NCI-H446 treated with DMSO at 0.1 percent for 48 hours (cell line): ENCODE measurements around the gene E2F4.

Experiments
- DNase-seq: peaks from one replicate; lab custom pipeline; 2025; lab: John Stamatoyannopoulos, UW

Gene E2F4

GRCh38 chr16:67208154-67208896 is 16.4 kb downstream of the E2F4 start:
- DNase-seq = no peak

DNA sequence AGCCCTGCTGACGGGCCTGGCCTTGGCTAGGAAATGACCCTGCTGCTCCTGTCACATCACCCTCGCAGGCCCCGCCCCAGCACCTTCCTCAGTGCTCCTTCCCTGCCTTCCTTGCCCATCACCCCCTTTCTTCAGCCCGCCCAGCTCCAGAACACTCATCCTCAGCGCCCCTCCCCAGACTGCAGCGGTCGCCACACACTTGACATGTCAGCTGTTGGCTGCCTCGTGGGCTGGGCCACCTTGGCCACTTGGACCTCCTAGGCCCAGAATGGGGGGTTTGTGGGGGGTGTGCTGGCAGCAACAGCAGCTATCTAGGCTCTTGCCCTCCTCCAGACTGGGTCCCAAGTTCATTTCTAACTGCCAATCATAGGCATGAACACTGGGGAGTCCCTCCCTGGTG is 17.6 kb downstream of the E2F4 start:
- no peak for DNase-seq

DNA sequence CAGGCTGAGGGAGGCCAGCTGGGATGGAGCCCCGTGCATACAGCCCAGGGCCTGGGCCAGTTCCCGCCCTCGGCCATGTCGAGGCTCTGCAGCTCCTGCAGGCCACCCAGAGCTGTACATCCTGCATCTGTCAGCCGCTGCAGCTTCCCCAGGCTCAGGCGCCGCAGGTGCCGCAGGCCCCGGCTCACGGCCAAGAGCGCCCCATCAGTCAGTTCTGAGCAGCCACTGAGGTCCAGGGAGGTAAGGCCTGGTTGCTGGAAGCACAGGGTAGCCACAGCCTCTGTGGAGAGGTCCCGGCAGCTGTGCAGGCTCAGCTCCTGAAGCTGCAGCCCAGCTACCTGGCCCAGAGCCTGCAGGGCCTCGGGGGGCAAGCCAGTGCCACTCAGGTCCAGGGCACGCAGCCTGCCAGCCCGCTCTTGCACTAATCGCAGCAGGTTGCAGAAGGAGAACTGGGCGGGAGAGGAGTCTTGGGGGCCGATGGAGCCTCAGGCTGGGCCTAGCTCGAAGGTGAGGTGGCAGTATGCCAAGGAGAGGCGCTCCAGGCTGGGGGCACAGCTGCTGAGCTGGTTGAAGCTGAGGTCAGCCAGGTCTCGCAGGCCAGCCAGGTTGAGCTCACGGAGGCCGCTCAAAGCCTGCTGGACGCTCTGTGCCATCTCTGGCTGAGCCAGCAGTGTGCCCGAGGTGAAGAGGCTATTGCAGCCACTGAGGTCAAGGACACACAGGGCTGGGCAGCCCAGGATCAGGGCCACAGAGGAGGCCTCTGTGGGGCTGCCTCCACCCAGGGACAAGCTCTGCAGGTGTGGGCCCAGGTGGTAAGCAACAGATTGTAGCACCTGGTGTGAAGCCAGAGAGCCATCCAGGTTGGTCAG is 18.3 kb downstream of the E2F4 start:
- DNase-seq = no peak

GRCh38 chr16:67211674-67212073 is 19.7 kb downstream of the E2F4 start:
- no peak for DNase-seq

DNA sequence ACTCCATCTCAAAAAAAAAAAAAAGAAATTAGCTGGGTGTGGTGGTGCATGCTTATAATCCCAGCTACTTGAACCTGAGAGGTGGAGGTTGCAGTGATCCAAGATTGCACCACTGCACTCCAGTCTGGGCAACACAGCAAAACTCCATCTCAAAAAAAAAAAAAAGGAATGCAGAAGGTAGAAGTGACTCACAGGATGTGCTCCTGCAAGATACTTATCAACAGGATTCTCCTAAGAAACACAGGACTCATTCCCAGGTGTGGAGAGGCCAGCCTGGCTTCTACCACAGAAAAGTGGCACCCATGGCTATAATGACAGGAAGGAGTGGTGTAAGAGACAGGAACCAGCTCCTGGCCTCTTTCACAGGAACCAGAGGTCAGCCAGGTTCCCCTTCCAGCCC is 20.8 kb downstream of the E2F4 start:
- DNase-seq = no peak

- no peak for DNase-seq
Measured at GRCh38 chr16:67213197-67214019, 21.5 kb downstream of the E2F4 start.

GRCh38 chr16:67215706-67216105 is 23.8 kb downstream of the E2F4 start:
- no peak for DNase-seq

GRCh38 chr16:67216612-67217490 is 24.9 kb downstream of the E2F4 start:
- DNase-seq = no peak

- DNase-seq = no peak
Measured at GRCh38 chr16:67223992-67224391, 32.0 kb downstream of the E2F4 start.

DNA sequence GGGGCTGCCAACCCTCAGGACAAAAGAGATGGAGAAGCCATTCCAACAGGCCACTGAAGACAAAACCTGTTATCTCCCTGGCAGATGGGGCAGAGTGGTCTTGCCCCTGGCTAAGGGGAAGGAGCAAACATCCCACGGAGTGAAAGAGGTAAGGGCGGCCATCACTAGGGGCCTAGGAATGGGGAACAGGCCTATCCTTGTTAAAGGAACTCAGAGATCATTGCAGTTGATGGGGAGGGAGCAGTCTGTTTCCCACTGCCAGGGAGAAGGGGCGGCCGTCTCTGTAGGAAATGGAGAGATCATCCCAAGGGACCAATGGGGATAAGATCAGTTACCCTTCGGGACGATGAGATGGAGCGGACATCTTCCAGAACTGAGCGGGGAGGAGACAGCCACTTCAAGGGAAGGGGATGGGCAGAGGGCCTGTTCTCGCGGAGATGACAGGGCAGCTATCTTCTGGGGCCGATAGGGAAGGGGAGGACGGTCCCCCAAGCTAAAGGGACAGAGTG is 34.4 kb downstream of the E2F4 start:
- no peak for DNase-seq

DNA sequence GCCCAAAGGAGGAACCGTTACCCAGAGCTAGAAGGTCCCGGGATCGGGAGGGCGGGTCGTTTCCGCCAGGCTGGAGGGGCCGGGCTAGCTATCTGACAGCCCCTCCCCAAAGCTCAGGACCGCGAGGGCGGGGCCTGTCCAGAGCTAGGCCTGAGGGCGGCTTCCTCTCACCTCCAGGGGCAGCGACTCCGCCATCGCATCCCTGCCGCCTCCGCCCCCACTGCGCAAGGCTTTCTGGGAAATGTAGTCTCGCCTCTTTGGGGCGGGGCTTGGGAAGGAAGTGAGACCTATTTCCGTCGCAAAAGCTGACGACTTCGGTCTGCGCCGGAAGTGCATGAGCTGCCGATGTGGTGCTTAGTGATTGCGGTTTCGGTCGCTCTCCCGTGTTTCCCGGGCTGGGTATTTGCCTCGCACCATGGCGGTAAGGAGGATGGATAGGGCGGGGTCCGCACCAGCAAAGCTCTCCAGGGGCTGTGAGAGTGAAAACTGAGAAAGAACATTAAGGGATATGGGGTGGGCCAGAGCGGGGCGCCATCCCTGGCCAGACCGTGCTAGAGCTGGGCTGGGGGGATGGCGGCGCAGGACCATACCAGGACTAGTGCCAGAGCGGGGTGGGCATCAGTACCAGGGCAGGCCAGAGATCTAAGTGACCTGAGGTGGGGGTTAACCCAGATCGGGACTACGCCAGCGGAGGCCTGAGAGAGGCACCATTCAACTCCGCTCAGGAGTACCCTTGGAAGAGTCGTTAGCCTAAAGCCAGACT is 35.0 kb downstream of the E2F4 start, which contains the start of gene TMEM208:
Gene TMEM208, plus strand, starts transcription at position 327 of the 763 bp plus-strand sequence. Its CDS starts 89 bp downstream, at position 416.
- DNase-seq = peak; percentile 90

DNA sequence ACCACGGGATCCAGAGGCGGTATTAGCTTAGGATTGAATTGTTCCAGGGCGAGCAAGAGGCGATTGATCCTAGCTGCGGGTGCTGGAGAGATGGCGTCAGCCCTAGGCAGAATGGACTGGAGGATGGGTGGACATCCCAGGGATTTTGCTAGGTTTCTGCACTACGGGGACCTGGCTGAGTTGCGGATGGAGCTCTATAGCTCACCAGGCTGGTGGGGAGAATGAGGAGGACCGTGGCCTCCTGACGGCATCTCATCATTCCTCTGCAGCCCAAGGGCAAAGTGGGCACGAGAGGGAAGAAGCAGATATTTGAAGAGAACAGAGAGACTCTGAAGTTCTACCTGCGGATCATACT is 35.6 kb downstream of the E2F4 start:
- DNase-seq = no peak

DNA sequence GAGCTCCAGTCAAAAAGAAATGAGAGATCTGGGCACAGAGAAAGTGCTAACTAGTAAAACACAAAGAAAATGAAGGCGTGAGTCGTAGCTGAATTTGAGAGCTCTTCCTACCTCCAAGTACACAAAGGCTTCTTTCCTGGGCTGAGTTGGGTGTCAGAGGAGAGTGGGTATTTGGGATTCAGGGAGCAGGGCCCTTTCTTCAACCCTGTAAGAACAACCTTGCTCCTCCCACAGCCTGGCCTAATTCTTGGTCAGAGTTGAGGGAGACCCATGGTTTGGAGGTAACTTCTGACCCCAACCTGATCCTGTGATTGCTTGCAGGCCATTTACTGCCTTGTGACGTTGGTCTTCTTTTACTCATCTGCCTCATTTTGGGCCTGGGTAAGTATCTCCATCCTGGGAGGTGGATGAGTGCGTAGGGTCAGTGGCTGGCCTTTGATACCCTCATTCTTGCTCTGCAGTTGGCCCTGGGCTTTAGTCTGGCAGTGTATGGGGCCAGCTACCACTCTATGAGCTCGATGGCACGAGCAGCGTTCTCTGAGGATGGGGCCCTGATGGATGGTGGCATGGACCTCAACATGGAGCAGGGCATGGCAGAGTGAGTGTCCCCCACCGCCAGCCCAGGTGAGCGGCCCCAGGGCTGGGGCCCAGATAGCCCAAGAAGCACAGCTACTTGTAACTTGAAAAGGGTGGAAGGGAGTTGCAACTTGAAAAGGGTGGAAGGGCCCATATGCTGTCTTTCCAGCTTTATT is 36.3 kb downstream of the E2F4 start:
- DNase-seq = no peak

DNA sequence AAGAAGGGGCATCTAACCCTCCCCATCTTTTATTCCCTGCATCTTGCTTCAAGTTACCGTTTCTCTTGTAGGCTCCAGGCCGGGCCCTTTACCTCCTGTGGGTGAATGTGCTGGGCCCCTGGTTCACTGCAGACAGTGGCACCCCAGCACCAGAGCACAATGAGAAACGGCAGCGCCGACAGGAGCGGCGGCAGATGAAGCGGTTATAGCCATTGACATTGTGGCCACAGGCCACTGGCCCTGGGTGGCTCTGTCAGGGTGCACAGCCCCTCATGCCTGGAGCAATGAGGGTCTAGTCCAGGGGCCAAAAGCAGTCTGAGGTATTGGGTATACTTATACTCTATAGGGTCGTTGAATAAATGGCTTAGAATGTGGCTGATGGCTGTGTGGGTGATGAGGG is 37.0 kb downstream of the E2F4 start:
- no peak for DNase-seq

DNA sequence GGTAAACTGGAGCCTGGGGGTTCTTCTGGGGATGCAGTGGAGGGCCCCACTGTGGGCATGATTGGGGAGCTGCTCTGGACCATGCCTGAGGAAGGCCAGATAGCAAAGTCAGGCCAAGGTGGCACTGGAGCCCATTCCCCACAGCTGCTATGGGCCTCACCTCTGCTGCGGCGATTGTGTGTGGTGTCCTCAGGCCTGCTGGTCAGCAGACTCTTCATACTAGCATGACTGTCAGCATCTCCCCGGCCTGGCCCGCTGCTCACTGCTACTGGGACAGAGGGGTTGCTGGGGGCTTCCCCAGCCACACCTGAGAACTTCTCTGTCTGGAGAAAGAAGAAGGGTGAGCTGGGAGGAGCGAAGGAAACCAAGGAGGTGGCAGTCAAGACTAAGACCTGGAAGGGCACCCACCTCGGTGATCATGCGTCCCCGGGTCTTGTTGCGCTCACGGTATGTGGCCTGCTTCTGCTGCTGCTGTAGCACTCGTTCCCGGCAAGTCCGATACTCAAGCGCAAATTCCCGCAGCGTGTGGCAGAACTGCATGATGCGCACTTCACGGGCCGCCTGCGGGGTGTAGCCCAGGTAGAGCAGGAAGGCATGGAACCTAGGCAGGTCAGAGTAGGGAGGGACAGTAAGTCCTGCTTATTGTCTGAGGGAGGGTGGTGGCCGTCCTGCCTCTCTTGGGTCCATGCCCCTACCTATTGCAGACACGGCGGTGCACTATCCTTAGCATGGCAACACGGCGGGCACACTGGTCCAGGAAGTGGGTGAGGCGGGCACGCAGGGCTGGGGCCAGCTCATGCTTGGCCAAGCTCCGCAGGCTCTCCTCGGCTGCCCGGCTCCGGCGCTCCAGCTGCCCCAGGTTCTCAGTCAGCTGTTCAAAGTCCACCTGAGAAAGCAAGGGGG is 38.2 kb downstream of the E2F4 start:
- no peak for DNase-seq

DNA sequence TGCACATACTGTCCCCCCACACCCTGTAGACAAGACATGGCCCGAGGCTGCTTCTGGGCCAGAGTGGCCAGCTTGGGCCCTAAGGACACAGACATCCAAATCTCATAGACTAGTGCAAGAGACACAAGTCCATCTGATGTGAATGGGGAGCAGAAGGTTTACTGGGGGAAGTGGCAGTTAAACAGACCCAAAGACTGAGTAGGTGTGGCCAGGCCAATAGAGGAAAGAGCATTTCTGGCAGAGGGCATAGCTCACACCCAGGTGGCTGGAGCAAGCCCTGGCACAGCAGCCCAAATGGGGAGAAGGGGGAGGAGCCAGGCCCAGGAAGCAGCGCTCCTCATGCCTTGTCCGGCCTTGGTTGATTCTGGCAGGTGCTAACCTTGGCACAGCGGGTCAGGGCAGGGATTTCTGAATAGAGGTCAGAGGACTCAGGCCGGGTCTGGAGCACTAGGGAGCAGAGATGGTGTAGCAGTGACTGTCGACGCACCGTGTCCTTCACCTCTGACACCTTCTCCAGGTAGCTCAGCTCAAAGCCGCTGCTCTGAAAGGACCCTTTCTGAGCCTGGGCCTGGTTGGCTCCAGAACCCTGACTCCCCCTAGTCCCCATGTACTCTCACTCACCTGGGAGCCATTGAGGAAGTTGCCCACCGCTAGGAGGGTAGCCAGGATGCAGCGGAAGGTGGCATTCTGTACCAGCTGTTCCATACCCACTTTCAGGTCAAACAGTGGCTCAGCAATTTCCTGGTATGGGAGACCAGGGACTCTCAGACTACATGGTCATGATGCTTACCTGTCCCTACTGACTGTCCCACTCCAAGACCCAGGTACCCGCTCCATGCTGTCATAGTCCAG is 39.1 kb downstream of the E2F4 start:
- no peak for DNase-seq

- no peak for DNase-seq
Measured at GRCh38 chr16:67233596-67233995, 41.6 kb downstream of the E2F4 start.

DNA sequence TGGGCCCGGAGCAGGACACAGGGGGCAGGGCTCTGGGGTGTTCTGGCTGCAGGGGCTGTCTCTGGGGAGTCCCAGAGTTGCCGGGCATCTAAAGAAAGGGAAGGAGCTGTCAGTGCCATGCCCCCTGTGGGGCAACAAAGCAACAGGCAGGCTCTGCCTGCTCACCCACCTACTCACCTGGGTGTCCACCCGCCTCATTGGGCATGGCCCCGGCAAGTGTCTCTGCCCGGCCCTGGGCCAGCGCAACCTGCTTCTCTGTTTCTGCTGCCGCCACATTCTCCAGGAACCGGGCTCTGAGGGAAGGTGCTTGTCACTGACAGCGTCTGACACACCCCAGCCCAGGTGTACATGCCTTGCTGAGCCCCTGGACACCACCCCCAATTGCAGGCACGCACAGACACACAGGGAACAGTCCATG is 42.2 kb downstream of the E2F4 start:
- DNase-seq = no peak
